HL-60 (cell line): ENCODE data around the gene SRRM5.

Experiments used
- DNase-seq, 2 experiments: peaks; one replicate each; pipeline ENCODE4 v3.0.0-alpha.2; 2010 to 2020; ENCODE audit warnings: low read depth in 1 of 2, low spot score in 1 of 2
- H3K27ac ChIP-seq: fragments of 250-450 bp; sonication (Bioruptor Pico); replicated peaks from 2 replicates; pipeline ENCODE4 v1.5.1; 2020; ENCODE audit warnings: mild to moderate bottlenecking, moderate library complexity
- H3K27me3 ChIP-seq: fragments of 250-450 bp; sonication (Bioruptor Pico); 2 replicates; pipeline ENCODE4 v1.5.1; 2021; ENCODE audit warnings: mild to moderate bottlenecking, moderate library complexity; ENCODE audit not compliant: insufficient read depth, poor library complexity, severe bottlenecking
- H3K4me3 ChIP-seq: replicated peaks from 2 replicates; pipeline ENCODE4 v1.5.1; 2011; ENCODE audit warnings: mild to moderate bottlenecking, control low read depth, low read length; ENCODE audit not compliant: insufficient read depth
- CTCF ChIP-seq: IDR thresholded peaks from one replicate; pipeline ENCODE4 v1.5.1; 2011; ENCODE audit warnings: low read length, control low read depth, inconsistent platforms; ENCODE audit not compliant: insufficient read depth
- GABPA ChIP-seq: IDR thresholded peaks from 2 replicates; pipeline ENCODE4 v1.6.1; 2012; ENCODE audit warnings: low read depth
- POLR2AphosphoS5 ChIP-seq: IDR thresholded peaks from 2 replicates; pipeline ENCODE4 v1.6.1; 2012; ENCODE audit warnings: low read depth
- REST ChIP-seq: IDR thresholded peaks from 2 replicates; pipeline ENCODE4 v1.6.1; 2012; ENCODE audit warnings: low read depth; ENCODE audit not compliant: insufficient replicate concordance
- SPI1 ChIP-seq: IDR thresholded peaks from 2 replicates; pipeline ENCODE4 v1.6.1; 2012; ENCODE audit warnings: low read depth, mild to moderate bottlenecking, borderline replicate concordance

The SRRM5 gene

GRCh38 chr19:43592800-43593350 is 19.0 kb upstream of the SRRM5 start:
- TF ChIP-seq POLR2AphosphoS5: no peak
- no peak for TF ChIP-seq REST
- no peak for TF ChIP-seq CTCF
- no peak for TF ChIP-seq GABPA
- TF ChIP-seq SPI1: no peak
- DNase-seq: no peak
- no peak overlapping the region for H3K27ac ChIP-seq
- no peaks in the 10 kb centered on the region for H3K27me3 ChIP-seq
- H3K4me3 ChIP-seq: no peak overlapping the region

- H3K27ac ChIP-seq: no peak overlapping the region
Observed at GRCh38 chr19:43594081-43594697, 17.7 kb upstream of the SRRM5 start.

More at GRCh38 chr19:43594081-43594697, 17.7 kb upstream of the SRRM5 start:
- Histone ChIP-seq H3K4me3 (peak overlapping the region; percentile 77), H3K27me3 (no peaks in the 10 kb centered on the region)
- TF ChIP-seq POLR2AphosphoS5: no peak
- TF ChIP-seq CTCF: no peak
- no peak for TF ChIP-seq GABPA
- TF ChIP-seq SPI1: no peak
- TF ChIP-seq REST: no peak
- no peak for DNase-seq
